Activated CD8-positive, alpha-beta memory T cell treated with anti-CD3 and anti-CD28 coated beads for 24 hours (primary cell): ENCODE data around the gene TSPAN5.

ENCODE experiments used
- DNase-seq: peaks from one replicate; pipeline ENCODE4 v3.0.0-alpha.2; 2020

TSPAN5 gene

GRCh38 chr4:98615991-98616390, 42.4 kb downstream of the TSPAN5 start:
- no peak for DNase-seq

GRCh38 chr4:98614662-98615061, 43.7 kb downstream of the TSPAN5 start:
- no peak for DNase-seq

GRCh38 chr4:98614094-98614493, 44.3 kb downstream of the TSPAN5 start:
- DNase-seq: no peak

GRCh38 chr4:98613453-98614075, 44.8 kb downstream of the TSPAN5 start:
- DNase-seq: no peak

GRCh38 chr4:98612318-98613250, 45.8 kb downstream of the TSPAN5 start:
- DNase-seq: no peak

GRCh38 chr4:98611677-98612317, 46.6 kb downstream of the TSPAN5 start:
- no peak for DNase-seq

- DNase-seq: no peak
These were observed 47.3 kb downstream of the TSPAN5 start for GRCh38 chr4:98610926-98611676.

- no peak for DNase-seq
These were observed 48.0 kb downstream of the TSPAN5 start for GRCh38 chr4:98610431-98610830.

GRCh38 chr4:98609934-98610333, 48.5 kb downstream of the TSPAN5 start:
- DNase-seq: no peak

GRCh38 chr4:98608356-98608755, 50.1 kb downstream of the TSPAN5 start:
- DNase-seq: no peak

- no peak for DNase-seq
These were observed 51.5 kb downstream of the TSPAN5 start for GRCh38 chr4:98606894-98607293.

GRCh38 chr4:98605216-98605615, 53.2 kb downstream of the TSPAN5 start:
- no peak for DNase-seq

- no peak for DNase-seq
These were observed 53.7 kb downstream of the TSPAN5 start for GRCh38 chr4:98604723-98605122.

GRCh38 chr4:98603683-98604521, 54.5 kb downstream of the TSPAN5 start:
- no peak for DNase-seq

- no peak for DNase-seq
These were observed 56.1 kb downstream of the TSPAN5 start for GRCh38 chr4:98602270-98602669.

GRCh38 chr4:98601708-98602107, 56.7 kb downstream of the TSPAN5 start:
- DNase-seq: no peak

- no peak for DNase-seq
These were observed 58.7 kb downstream of the TSPAN5 start for GRCh38 chr4:98599617-98600205.

- no peak for DNase-seq
These were observed 71.5 kb downstream of the TSPAN5 start for GRCh38 chr4:98586962-98587354.

GRCh38 chr4:98586291-98586961, 72.0 kb downstream of the TSPAN5 start:
- no peak for DNase-seq

- DNase-seq: no peak
These were observed 72.8 kb downstream of the TSPAN5 start for GRCh38 chr4:98585596-98585995.

GRCh38 chr4:98584265-98584664, 74.1 kb downstream of the TSPAN5 start:
- no peak for DNase-seq
